ENCODE results near the gene COX7A1. TPM values are rescaled to one million over a fixed set of nuclear protein-coding genes. Genes with fewer than 3 reads are reported as not detected.

Gene COX7A1
- total RNA-seq, 1 donor from 2014 or later = not detected

DNA sequence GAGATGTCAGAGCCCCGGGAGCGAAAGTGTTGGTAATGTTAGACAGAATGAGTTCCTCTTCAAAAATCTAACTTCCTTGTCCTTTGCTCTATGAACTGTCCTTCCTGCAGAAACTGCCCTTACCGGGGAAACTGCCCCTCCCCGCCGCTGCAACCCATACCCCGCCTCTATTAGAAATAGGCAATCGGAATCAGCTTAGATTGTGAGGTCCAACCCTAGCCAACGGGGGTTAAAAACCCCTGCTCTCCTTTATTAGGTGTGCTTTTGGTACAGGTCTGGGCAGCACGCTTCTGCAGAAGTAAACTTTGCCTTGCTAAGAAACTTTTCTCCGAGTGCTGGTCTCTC, 23.9 kb downstream of the COX7A1 start:
- H3K27ac Mint-ChIP-seq = peak overlapping the region; percentile 97
- peak overlapping the region; percentile 79 for H3K4me3 Mint-ChIP-seq (ENCODE audit: low read depth)
- no peaks in the 10 kb centered on the region for H3K27me3 Mint-ChIP-seq
- TF ChIP-seq, protein P1, sequence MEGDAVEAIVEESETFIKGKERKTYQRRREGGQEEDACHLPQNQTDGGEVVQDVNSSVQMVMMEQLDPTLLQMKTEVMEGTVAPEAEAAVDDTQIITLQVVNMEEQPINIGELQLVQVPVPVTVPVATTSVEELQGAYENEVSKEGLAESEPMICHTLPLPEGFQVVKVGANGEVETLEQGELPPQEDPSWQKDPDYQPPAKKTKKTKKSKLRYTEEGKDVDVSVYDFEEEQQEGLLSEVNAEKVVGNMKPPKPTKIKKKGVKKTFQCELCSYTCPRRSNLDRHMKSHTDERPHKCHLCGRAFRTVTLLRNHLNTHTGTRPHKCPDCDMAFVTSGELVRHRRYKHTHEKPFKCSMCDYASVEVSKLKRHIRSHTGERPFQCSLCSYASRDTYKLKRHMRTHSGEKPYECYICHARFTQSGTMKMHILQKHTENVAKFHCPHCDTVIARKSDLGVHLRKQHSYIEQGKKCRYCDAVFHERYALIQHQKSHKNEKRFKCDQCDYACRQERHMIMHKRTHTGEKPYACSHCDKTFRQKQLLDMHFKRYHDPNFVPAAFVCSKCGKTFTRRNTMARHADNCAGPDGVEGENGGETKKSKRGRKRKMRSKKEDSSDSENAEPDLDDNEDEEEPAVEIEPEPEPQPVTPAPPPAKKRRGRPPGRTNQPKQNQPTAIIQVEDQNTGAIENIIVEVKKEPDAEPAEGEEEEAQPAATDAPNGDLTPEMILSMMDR (IDR thresholded peaks at IDR 0.05; ENCODE audit: unreplicated experiment) = no peak
- DNase-seq (ENCODE audit: low spot score, unreplicated experiment) = no peak
- peaks cover 3% of the 10 kb centered on the region for H3K4me1 Mint-ChIP-seq (ENCODE audit: low read depth)
- H3K36me3 Mint-ChIP-seq (ENCODE audit: insufficient read depth) = peaks cover 5% of the 10 kb centered on the region
- H3K9me3 Mint-ChIP-seq (ENCODE audit: low read depth) = no peaks in the 10 kb centered on the region

DNA sequence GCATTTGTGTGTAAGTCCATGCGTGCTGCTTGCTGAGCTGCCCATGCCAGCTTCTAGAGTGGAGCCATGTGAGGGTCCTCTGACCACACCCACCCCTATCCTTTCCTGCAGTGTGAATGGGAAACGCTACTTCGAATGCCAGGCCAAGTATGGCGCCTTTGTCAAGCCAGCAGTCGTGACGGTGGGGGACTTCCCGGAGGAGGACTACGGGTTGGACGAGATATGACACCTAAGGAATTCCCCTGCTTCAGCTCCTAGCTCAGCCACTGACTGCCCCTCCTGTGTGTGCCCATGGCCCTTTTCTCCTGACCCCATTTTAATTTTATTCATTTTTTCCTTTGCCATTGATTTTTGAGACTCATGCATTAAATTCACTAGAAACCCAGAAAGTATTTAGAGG, 26.7 kb downstream of the COX7A1 start:
- TF ChIP-seq, protein P1 (IDR thresholded peaks at IDR 0.05; ENCODE audit: unreplicated experiment) = no peak
- no peaks in the 10 kb centered on the region for H3K4me1 Mint-ChIP-seq (ENCODE audit: low read depth)
- no peak overlapping the region for H3K4me3 Mint-ChIP-seq (ENCODE audit: low read depth)
- DNase-seq (ENCODE audit: low spot score, unreplicated experiment) = no peak
- H3K27ac Mint-ChIP-seq = no peak overlapping the region
- H3K9me3 Mint-ChIP-seq (ENCODE audit: low read depth) = no peaks in the 10 kb centered on the region
- H3K27me3 Mint-ChIP-seq = no peaks in the 10 kb centered on the region
- peaks cover 7% of the 10 kb centered on the region for H3K36me3 Mint-ChIP-seq (ENCODE audit: insufficient read depth)

DNA sequence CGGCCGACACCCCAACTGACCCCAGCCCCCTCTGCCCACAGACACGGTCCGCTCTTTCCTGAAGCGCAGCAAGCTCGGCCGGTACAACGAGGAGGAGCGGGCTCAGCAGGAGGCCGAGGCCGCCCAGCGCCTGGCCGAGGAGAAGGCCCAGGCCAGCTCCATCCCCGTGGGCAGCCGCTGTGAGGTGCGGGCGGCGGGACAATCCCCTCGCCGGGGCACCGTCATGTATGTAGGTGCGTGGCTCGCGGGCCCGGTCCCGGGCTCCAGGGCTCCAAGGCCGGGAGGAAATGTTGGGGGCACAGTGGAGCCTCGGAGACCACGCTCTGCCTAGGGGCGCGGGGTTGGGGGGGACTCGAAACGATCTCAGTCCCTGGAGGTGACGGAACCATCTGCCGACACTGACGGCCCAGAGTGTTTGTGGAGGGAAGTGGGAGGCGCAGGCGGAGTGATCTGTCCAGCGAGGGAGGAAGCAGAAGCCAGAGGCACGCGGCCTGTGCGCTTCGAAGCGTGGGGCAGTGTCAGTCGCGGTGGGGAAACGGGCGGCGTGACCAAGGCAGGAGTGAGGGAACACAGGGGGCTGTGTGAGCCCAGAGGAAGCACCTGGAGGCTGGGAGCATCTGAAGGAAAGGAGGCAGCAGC, 30.6 kb downstream of the COX7A1 start:
- no peak for DNase-seq (ENCODE audit: low spot score, unreplicated experiment)
- peaks cover 4% of the 10 kb centered on the region for H3K4me1 Mint-ChIP-seq (ENCODE audit: low read depth)
- H3K27ac Mint-ChIP-seq = no peak overlapping the region
- H3K4me3 Mint-ChIP-seq (ENCODE audit: low read depth) = no peak overlapping the region
- TF ChIP-seq, protein P1 (IDR thresholded peaks at IDR 0.05; ENCODE audit: unreplicated experiment) = no peak
- peaks cover 19% of the 10 kb centered on the region for H3K36me3 Mint-ChIP-seq (ENCODE audit: insufficient read depth)
- H3K9me3 Mint-ChIP-seq (ENCODE audit: low read depth) = no peaks in the 10 kb centered on the region
- no peaks in the 10 kb centered on the region for H3K27me3 Mint-ChIP-seq

DNA sequence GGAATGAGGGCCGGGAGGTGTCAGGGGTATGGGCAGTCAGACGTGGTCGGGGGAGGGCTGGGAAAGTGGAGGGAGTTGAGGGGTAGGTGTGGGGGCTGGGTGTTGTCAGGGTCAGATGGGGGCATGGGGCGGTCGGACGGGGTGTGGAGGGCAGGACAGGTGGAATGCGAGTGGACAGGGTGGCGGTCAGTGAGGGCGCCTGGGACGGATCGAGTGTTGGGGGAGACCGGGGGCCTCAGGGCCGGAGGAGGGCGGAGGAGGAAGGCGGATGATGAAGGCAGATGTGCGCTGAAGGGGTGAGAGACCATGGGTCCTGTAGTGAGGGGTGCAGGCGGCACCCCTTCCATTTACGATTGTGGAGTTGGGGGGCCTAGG, 31.3 kb downstream of the COX7A1 start:
- TF ChIP-seq, protein P1 (IDR thresholded peaks at IDR 0.05; ENCODE audit: unreplicated experiment) = no peak
- DNase-seq (ENCODE audit: low spot score, unreplicated experiment) = no peak
- Mint-ChIP-seq H3K4me1 (ENCODE audit: low read depth) (peaks cover 6% of the 10 kb centered on the region), H3K27ac (no peak overlapping the region), H3K4me3 (ENCODE audit: low read depth) (no peak overlapping the region), H3K9me3 (ENCODE audit: low read depth) (no peaks in the 10 kb centered on the region), H3K36me3 (ENCODE audit: insufficient read depth) (peaks cover 19% of the 10 kb centered on the region), H3K27me3 (no peaks in the 10 kb centered on the region)

DNA sequence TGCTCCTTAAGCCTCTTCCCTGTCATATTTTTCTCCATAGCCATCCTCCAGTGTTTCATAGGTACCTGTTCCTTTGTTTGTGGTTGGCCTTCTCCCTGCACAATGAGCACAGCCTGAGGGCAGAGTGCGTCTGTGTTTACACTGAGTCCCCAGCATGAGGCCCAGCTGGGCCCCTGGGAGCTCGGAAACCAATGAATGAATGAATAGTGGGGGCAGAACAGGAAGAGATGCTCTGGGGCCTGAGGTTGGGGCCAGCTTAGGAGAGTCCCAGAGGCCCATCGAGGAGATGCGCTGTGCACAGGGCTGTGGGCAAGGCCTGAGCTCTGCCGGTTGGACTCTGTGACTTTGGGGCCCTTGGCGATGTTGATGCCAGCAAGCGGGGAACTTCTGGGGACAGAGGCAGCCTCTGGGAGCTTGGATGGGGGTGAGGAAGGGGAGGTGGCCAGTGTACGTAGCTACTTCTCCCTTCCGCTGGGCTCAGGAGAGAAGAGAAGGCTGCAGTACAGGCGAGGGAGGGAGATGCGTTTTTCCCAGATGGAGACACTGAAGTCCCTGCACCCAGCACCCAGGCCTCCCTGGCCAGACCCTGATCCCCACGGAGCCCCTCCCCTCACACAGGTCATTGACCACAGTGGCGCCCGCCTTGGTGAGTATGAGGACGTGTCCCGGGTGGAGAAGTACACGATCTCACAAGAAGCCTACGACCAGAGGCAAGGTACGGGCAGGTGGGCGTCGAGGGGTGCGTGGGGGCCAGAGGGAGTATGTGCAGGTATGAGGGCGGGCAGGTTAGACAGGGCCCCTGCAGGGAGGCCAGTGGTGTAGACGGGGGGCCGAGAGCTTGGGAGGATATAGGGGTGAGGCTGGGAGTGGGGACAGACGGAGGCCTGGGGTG, 31.9 kb downstream of the COX7A1 start:
- H3K36me3 Mint-ChIP-seq (ENCODE audit: insufficient read depth) = peaks cover 14% of the 10 kb centered on the region
- H3K27me3 Mint-ChIP-seq = no peaks in the 10 kb centered on the region

More for the DNA sequence above, 31.9 kb downstream of the COX7A1 start:
- Mint-ChIP-seq H3K27ac (no peak overlapping the region), H3K9me3 (ENCODE audit: low read depth) (no peaks in the 10 kb centered on the region), H3K4me3 (ENCODE audit: low read depth) (no peak overlapping the region), H3K4me1 (ENCODE audit: low read depth) (peaks cover 6% of the 10 kb centered on the region)
- TF ChIP-seq, protein P1 (IDR thresholded peaks at IDR 0.05; ENCODE audit: unreplicated experiment) = no peak
- DNase-seq (ENCODE audit: low spot score, unreplicated experiment) = no peak

Measured in progenitor cell of endocrine pancreas (in vitro differentiated cells).